ENCODE results near the gene NOL4. TPM values are rescaled to one million over a fixed set of nuclear protein-coding genes. Genes with fewer than 3 reads are reported as not detected.
"Not testable (repeated sequence)": the region's sequence is repeated elsewhere in the genome, so short reads cannot be mapped to it uniquely, and the experiment has no call there.

The NOL4 gene
- total and polyA plus RNA-seq, 2 of the 8 experiments (the other 6 are each of a cell fraction or from before 2014, with no cell fraction given): 0.18 to 2.6 TPM

GRCh38 chr18:34224423-34225217 is at the start of gene NOL4 (continued):
- TF ChIP-seq TCF12 (IDR thresholded peaks at IDR 0.05; ENCODE audit: low read depth, low read length): peak; percentile 95
- 0 out of 2 replicates have a peak, but pooled peaks have one; percentile 41 for TF ChIP-seq TAF1 (IDR thresholded peaks at IDR 0.05; ENCODE audit: low read depth, low read length)
- TF ChIP-seq SP4 (IDR thresholded peaks at IDR 0.05; ENCODE audit: low read length): no peak

- H2AFZ ChIP-seq (ENCODE audit: low read length); H3K56ac ChIP-seq (replicated peaks; ENCODE audit: insufficient read length, low read depth, low read length); POLR2A ChIA-PET (ENCODE audit: partially characterized antibody); H3K14ac ChIP-seq (ENCODE audit: insufficient read length); H2BK15ac ChIP-seq (ENCODE audit: low read length); H3K9ac ChIP-seq (replicated peaks in 1 of 4; ENCODE audit: extremely low read depth in 1 of 4, low read depth in 3 of 4, low read length in 3 of 4); H4K20me1 ChIP-seq (replicated peaks in 1 of 2; ENCODE audit: control insufficient read depth in 1 of 2, insufficient read depth in 2 of 2, low read length in 2 of 2); H3K27me3 ChIP-seq (replicated peaks in 1 of 4; ENCODE audit: control insufficient read depth in 3 of 4, extremely low read depth in 1 of 4, insufficient read depth in 3 of 4, low read length in 3 of 4); H3K23me2 ChIP-seq (ENCODE audit: low read depth, low read length); H3K23ac ChIP-seq (ENCODE audit: insufficient read length); H2AK5ac ChIP-seq (ENCODE audit: low read depth, low read length); DNase-seq (ENCODE audit: low read depth in 1 of 2, low spot score in 2 of 2); H2BK120ac ChIP-seq (replicated peaks; ENCODE audit: low read depth, low read length); H3K18ac ChIP-seq (ENCODE audit: extremely low read depth, low read length); H4K5ac ChIP-seq (ENCODE audit: insufficient read length, low read depth, low read length); H3K79me2 ChIP-seq (ENCODE audit: control insufficient read depth in 1 of 2, insufficient read depth in 2 of 2, low read length in 2 of 2); H4K8ac ChIP-seq (ENCODE audit: extremely low read depth, insufficient read depth, low read length); FAIRE-seq; H2BK12ac ChIP-seq (ENCODE audit: low read depth, low read length); H3K4me3 ChIP-seq (ENCODE audit: extremely low read depth in 1 of 4, insufficient read depth in 2 of 4, low read depth in 3 of 4, low read length in 4 of 4); H2BK20ac ChIP-seq (ENCODE audit: low read length); H2BK5ac ChIP-seq (ENCODE audit: low read depth, low read length); H3K4me2 ChIP-seq (ENCODE audit: insufficient read depth in 1 of 2, low read depth in 2 of 2, low read length in 2 of 2); H3K4ac ChIP-seq (replicated peaks; ENCODE audit: insufficient read length, low read depth, low read length); H4K91ac ChIP-seq (replicated peaks; ENCODE audit: insufficient read length, low read length); H3K79me1 ChIP-seq (ENCODE audit: low read depth, low read length); H3K27ac ChIP-seq (ENCODE audit: low read depth, low read length); H3K36me3 ChIP-seq (ENCODE audit: control insufficient read depth in 2 of 4, insufficient read depth in 4 of 4, low read length in 3 of 4); H3K4me1 ChIP-seq (replicated peaks in 1 of 4; ENCODE audit: control insufficient read depth in 3 of 4, insufficient read depth in 4 of 4, low read length in 3 of 4); CTCF ChIA-PET (ENCODE audit: partially characterized antibody): not testable (repeated sequence)
- peaks cover 10 to 16% of the 10 kb centered on the region in 2 experiments for H3K9me3 ChIP-seq (ENCODE audit: insufficient read depth in 2 of 2, low read depth in 1 of 2, low read length in 1 of 2)
- 78% methylated on average over 2 of the region's 2 CpGs; no CpG with 5 or more reads in 1 of the 2 experiments for WGBS, 2 experiments (ENCODE audit: extremely low coverage in 1 of 2, insufficient coverage in 1 of 2, insufficient read length in 1 of 2, insufficient replicate concordance in 2 of 2, low coverage in 1 of 2, low lambda C conversion rate in 2 of 2, missing lambda C conversion rate in 1 of 2)
Measured at GRCh38 chr18:34266029-34266428, 41.3 kb upstream of the NOL4 start.
